Measurements from ENCODE around the gene TBL1X. TPM values are rescaled to one million over a fixed set of nuclear protein-coding genes. Genes with fewer than 3 reads are reported as not detected.

TBL1X gene
- total RNA-seq, 6 experiments from 2014 or later = 34.4 to 53.2 (median 44.9) TPM

DNA sequence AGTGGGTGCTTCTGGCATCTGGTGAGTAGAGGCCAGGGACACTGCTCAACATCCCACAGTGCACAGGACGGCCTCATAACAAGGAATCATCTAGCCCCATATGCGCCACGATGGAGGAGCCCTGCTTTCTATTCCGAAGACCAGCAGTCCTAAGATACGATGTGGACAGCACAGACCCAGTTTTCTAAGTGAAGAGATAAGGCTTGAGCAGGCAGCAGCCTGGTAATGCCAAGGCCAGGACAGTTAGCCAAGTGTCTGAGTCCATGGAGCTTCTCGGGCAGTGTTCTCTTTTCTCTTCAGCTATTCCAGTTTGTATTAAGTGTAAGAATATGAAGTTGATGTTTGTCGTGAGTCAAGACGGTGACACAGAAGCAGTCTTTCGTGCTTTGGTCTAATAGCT, 112.7 kb downstream of the TBL1X start:
- TF ChIP-seq, protein P1, sequence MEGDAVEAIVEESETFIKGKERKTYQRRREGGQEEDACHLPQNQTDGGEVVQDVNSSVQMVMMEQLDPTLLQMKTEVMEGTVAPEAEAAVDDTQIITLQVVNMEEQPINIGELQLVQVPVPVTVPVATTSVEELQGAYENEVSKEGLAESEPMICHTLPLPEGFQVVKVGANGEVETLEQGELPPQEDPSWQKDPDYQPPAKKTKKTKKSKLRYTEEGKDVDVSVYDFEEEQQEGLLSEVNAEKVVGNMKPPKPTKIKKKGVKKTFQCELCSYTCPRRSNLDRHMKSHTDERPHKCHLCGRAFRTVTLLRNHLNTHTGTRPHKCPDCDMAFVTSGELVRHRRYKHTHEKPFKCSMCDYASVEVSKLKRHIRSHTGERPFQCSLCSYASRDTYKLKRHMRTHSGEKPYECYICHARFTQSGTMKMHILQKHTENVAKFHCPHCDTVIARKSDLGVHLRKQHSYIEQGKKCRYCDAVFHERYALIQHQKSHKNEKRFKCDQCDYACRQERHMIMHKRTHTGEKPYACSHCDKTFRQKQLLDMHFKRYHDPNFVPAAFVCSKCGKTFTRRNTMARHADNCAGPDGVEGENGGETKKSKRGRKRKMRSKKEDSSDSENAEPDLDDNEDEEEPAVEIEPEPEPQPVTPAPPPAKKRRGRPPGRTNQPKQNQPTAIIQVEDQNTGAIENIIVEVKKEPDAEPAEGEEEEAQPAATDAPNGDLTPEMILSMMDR (IDR thresholded peaks at IDR 0.05) = no peak
- H3K27ac Mint-ChIP-seq = no peak overlapping the region
- peaks cover 1% of the 10 kb centered on the region; the same call in 1 of the 2 replicates for H3K4me1 Mint-ChIP-seq (ENCODE audit: low read depth)
- no peaks in the 10 kb centered on the region; the same call in 1 of the 2 replicates for H3K36me3 Mint-ChIP-seq (ENCODE audit: low read depth)
- H3K27me3 Mint-ChIP-seq (ENCODE audit: insufficient read depth) = peaks cover 2% of the 10 kb centered on the region; the same call in 1 of the 2 replicates
- DNase-seq = no peak
- no peak overlapping the region for H3K4me3 Mint-ChIP-seq
- no peaks in the 10 kb centered on the region for H3K9me3 Mint-ChIP-seq

DNA sequence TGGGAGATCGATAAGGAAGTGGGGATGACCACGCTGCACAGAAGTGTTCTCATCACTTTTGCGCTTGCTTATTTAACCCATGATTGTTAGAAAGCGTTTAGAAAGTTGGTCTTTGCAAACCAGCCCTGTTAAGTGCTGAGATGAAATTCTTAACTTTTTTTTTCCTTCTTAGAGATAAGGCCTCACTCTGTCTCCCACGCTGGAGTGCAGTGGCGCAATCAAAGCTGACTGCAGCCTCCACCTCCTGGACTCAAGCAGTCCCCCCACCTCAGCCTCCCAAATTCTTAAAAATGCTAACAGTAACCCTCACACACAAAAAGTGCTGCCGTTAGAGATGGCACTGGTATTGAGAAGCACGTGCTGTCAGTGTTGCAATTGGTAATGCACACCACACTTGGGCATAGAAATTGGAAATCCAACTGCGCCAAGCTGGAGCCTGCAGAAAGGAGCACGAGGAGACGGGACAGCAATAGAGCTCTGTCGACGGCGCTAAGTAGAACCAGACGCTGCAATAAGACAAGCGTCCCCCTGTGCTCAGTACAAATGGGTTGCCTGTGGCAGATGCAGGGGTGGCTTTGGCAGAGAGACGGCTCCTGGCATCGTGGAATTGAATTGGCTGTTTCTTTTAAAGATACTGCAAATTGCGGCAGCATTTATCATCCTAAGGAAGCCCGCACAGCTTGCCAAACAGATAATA, 113.4 kb downstream of the TBL1X start:
- Mint-ChIP-seq H3K9me3 (no peaks in the 10 kb centered on the region), H3K27me3 (ENCODE audit: insufficient read depth) (peaks cover 2% of the 10 kb centered on the region; the same call in 1 of the 2 replicates), H3K4me1 (ENCODE audit: low read depth) (no peaks in the 10 kb centered on the region), H3K36me3 (ENCODE audit: low read depth) (no peaks in the 10 kb centered on the region; the same call in 1 of the 2 replicates), H3K27ac (no peak overlapping the region), H3K4me3 (no peak overlapping the region)
- TF ChIP-seq, protein P1 (IDR thresholded peaks at IDR 0.05) = no peak
- DNase-seq = no peak

DNA sequence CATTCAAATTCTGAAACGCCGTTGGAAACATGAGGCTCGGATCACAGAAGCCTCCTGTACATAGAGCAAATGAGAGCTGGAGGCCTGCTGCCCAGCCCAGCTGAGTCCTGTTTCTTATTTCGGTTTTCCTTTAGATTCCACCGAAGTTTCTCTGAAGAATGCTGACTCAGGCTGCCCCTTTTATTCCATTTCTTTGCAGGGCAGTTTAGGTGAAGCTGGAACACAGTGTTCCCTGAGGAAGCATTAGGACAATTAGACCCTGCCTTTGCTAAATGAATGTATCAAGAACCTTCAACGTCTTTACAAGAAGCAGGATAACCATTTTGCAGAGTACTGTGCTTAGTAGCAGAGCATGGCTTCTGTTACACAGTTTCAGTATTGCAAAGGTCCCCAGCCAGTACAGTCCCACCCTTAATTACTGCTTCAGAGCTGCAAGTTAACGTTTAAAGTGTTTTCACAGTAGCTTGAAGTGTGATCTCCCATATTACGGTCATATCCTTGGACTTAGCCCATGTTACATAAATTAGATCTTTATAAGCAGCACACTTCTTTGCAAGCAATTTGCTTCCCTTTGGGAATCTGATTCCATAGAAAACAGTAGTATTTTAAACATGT, 117.0 kb downstream of the TBL1X start:
- Mint-ChIP-seq H3K9me3 (no peaks in the 10 kb centered on the region), H3K27me3 (ENCODE audit: insufficient read depth) (peaks cover 2% of the 10 kb centered on the region; the same call in 1 of the 2 replicates), H3K4me3 (no peak overlapping the region), H3K4me1 (ENCODE audit: low read depth) (no peaks in the 10 kb centered on the region), H3K27ac (no peak overlapping the region), H3K36me3 (ENCODE audit: low read depth) (no peaks in the 10 kb centered on the region)
- TF ChIP-seq, protein P1 (IDR thresholded peaks at IDR 0.05) = no peak
- no peak for DNase-seq

DNA sequence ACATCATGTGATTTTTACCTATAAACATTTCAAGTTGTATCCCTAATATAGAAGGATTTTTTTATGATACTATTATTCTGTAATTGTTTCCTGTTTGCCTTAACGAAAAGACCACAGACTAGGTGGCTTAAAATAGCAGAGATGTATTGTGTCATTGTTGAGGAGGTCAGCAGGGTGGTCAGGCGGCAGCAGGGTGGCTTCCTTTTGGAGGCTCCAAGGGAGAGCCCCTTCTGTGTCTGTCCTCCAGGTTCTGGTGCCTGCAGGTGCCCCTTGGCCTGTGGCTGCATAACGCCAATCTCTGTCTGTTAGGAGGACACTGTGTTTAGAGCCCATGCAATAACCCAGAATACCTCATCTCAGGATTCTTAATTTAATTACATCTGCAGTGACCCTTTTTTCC, 118.1 kb downstream of the TBL1X start:
- H3K27me3 Mint-ChIP-seq (ENCODE audit: insufficient read depth) = peaks cover 2% of the 10 kb centered on the region; the same call in 1 of the 2 replicates
- no peaks in the 10 kb centered on the region for H3K9me3 Mint-ChIP-seq
- no peak overlapping the region for H3K4me3 Mint-ChIP-seq
- no peaks in the 10 kb centered on the region for H3K36me3 Mint-ChIP-seq (ENCODE audit: low read depth)
- TF ChIP-seq, protein P1 (IDR thresholded peaks at IDR 0.05) = no peak
- no peak for DNase-seq
- H3K4me1 Mint-ChIP-seq (ENCODE audit: low read depth) = no peaks in the 10 kb centered on the region
- no peak overlapping the region for H3K27ac Mint-ChIP-seq

DNA sequence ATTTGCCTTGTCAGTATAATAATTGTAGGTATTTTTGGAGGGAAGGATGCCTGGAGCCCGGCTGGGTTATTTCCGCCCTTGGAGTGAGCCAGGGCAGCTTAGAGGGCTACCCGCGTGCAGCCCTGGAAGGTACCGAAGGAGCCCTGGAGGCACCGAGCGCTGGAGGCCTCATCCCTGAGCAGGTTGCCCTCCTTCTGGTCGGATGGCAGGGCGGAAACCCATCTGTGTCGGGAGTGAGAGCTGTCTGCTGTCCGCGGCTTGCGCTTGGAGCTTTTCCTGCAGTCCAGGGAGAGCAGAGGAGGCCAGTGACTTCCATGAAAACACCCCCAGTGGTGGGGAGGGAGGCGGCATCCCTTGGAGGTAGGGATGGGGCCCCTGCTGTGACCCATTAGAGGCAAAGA, 122.1 kb downstream of the TBL1X start:
- H3K4me1 Mint-ChIP-seq (ENCODE audit: low read depth) = peaks cover under 1% of the 10 kb centered on the region; the same call in 1 of the 2 replicates
- no peaks in the 10 kb centered on the region for H3K27me3 Mint-ChIP-seq (ENCODE audit: insufficient read depth)
- peaks cover 2% of the 10 kb centered on the region; the same call in 1 of the 2 replicates for H3K36me3 Mint-ChIP-seq (ENCODE audit: low read depth)
- no peak for DNase-seq
- no peak overlapping the region for H3K27ac Mint-ChIP-seq
- TF ChIP-seq, protein P1 (IDR thresholded peaks at IDR 0.05) = no peak
- H3K4me3 Mint-ChIP-seq = no peak overlapping the region
- no peaks in the 10 kb centered on the region; the same call in 1 of the 2 replicates for H3K9me3 Mint-ChIP-seq
